Uterus (tissue), 2 donors: ENCODE measurements around the gene EVC2.

ENCODE experiments used
- POLR2A ChIP-seq, 2 donors: fragments of 450-650 bp; IDR thresholded peaks; one replicate each; pipeline ENCODE4 v1.6.1; 2016; ENCODE audit warnings: antibody characterized with exemption in 2 of 2, mild to moderate bottlenecking in 1 of 2, moderate library complexity in 1 of 2
- TF ChIP-seq, protein P1 (sequence below), 4 experiments: fragments of 200-600 bp in 2 of 4; fragments of 450-650 bp in 2 of 4; sonication (generic) in 2 of 4; IDR thresholded peaks; one replicate each; pipeline ENCODE4 v1.5.1; 2016 to 2019; ENCODE audit warnings: antibody characterized with exemption in 4 of 4, mild to moderate bottlenecking in 2 of 4, moderate library complexity in 1 of 4

DNA sequence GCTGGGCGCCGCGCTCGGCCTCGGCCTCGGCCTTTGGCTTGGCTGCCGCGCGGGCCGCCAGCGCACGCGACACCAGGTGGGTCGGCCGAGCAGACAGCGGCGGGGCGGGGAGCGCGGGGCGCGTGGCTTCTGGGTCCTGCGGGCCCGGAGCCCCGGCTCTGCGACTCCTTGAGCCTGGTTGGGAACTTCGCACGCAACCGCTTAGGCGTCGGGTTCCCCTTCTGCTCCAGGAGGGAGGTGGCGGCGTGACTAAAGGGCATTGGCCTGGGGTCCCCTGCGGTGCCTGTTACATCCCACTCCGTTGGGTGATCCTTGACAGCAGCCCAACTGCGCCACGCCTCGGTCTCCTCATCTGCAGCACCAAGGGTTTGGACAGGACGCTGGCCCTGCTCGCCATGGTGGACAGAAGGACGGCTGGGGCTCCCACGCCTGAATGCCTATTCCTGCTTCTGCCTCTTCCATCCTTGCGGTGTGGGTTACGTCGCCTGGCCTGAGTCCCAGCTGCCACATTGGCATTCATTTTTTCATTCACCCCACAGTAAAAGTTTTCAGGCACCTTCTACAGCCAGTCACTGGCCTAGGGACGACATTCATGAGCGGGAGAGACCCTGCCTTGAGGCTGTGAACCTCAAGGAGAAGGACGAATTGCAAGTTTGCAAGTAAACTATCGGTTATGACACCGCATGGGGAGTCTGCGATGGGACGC, 3.3 kb upstream of the EVC2 start:
- TF ChIP-seq POLR2A (IDR thresholded peaks at IDR 0.05) = no peak
- TF ChIP-seq, protein P1, sequence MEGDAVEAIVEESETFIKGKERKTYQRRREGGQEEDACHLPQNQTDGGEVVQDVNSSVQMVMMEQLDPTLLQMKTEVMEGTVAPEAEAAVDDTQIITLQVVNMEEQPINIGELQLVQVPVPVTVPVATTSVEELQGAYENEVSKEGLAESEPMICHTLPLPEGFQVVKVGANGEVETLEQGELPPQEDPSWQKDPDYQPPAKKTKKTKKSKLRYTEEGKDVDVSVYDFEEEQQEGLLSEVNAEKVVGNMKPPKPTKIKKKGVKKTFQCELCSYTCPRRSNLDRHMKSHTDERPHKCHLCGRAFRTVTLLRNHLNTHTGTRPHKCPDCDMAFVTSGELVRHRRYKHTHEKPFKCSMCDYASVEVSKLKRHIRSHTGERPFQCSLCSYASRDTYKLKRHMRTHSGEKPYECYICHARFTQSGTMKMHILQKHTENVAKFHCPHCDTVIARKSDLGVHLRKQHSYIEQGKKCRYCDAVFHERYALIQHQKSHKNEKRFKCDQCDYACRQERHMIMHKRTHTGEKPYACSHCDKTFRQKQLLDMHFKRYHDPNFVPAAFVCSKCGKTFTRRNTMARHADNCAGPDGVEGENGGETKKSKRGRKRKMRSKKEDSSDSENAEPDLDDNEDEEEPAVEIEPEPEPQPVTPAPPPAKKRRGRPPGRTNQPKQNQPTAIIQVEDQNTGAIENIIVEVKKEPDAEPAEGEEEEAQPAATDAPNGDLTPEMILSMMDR (IDR thresholded peaks at IDR 0.05) = no peak
